WTC11 (cell line): ENCODE measurements around the gene ARHGAP15. TPM values are rescaled to one million over a fixed set of nuclear protein-coding genes. Genes with fewer than 3 reads are reported as not detected.

Experiments used
- ATAC-seq: fragments of 200-7000 bp; cut with Tn5 transposase; 2 replicates; pipeline ENCODE4 v1.10.0; 2021; ENCODE audit warnings: mild to moderate bottlenecking, moderate library complexity
- CTCF ChIA-PET: fragments of 300-600 bp; sonication (Branson Sonifier 250); formaldehyde crosslinking; loops from one replicate; lab custom pipeline; 2021; ENCODE audit warnings: antibody characterized with exemption; lab: Charles Lee
- POLR2A ChIA-PET: fragments of 350-600 bp; sonication (Branson Sonifier 250); formaldehyde crosslinking; loops from one replicate; lab custom pipeline; 2021; ENCODE audit warnings: antibody characterized with exemption; lab: Charles Lee
- DNase-seq: peaks from one replicate; pipeline ENCODE4 v3.0.0; 2021; ENCODE audit warnings: low spot score
- H3K27ac Mint-ChIP-seq: 2 replicates; pipeline ENCODE4 v1.8.0; 2021; ENCODE audit warnings: mixed read lengths
- H3K27me3 Mint-ChIP-seq: 2 replicates; pipeline ENCODE4 v1.8.0; 2021; ENCODE audit warnings: low read depth, mild to moderate bottlenecking, moderate library complexity, mixed read lengths
- H3K36me3 Mint-ChIP-seq: 2 replicates; pipeline ENCODE4 v1.8.0; 2021; ENCODE audit warnings: mixed read lengths
- H3K4me1 Mint-ChIP-seq: 2 replicates; pipeline ENCODE4 v1.8.0; 2022; ENCODE audit warnings: mixed read lengths
- H3K4me3 Mint-ChIP-seq: 2 replicates; pipeline ENCODE4 v1.8.0; 2021; ENCODE audit warnings: mild to moderate bottlenecking, moderate library complexity, mixed read lengths
- H3K9me3 Mint-ChIP-seq: 2 replicates; pipeline ENCODE4 v1.8.0; 2021; ENCODE audit warnings: mixed read lengths
- AR ChIP-seq: fragments of 250-450 bp; sonication (Bioruptor Pico); IDR thresholded peaks from 2 replicates; pipeline ENCODE4 v1.9.0; 2021; ENCODE audit warnings: mild to moderate bottlenecking
- ARID4B ChIP-seq: sonication (generic); formaldehyde crosslinking; IDR thresholded peaks from 2 replicates; pipeline ENCODE4 v1.8.0; 2023; ENCODE audit warnings: missing genetic modification reagents, mild to moderate bottlenecking, borderline replicate concordance
- ATF1 ChIP-seq: sonication (generic); formaldehyde crosslinking; IDR thresholded peaks from 2 replicates; pipeline ENCODE4 v1.8.1; 2023; ENCODE audit warnings: mild to moderate bottlenecking, moderate library complexity, missing genetic modification reagents
- ATF2 ChIP-seq: sonication (generic); formaldehyde crosslinking; IDR thresholded peaks from 2 replicates; pipeline ENCODE4 v1.8.1; 2022; ENCODE audit warnings: low read depth, missing genetic modification reagents, borderline replicate concordance
- ELF4 ChIP-seq: sonication (generic); formaldehyde crosslinking; IDR thresholded peaks from 2 replicates; pipeline ENCODE4 v1.8.1; 2022; ENCODE audit warnings: low read depth, mild to moderate bottlenecking, moderate library complexity, missing genetic modification reagents
- ESRRA ChIP-seq: sonication (generic); formaldehyde crosslinking; IDR thresholded peaks from 2 replicates; pipeline ENCODE4 v1.8.1; 2022; ENCODE audit warnings: mild to moderate bottlenecking, missing genetic modification reagents, borderline replicate concordance
- FOXJ3 ChIP-seq: sonication (generic); formaldehyde crosslinking; IDR thresholded peaks from 2 replicates; pipeline ENCODE4 v1.9.0; 2021; ENCODE audit warnings: missing genetic modification reagents, mild to moderate bottlenecking, borderline replicate concordance
- FOXK1 ChIP-seq: sonication (generic); formaldehyde crosslinking; IDR thresholded peaks from 2 replicates; pipeline ENCODE4 v1.8.0; 2022; ENCODE audit warnings: mild to moderate bottlenecking, moderate library complexity, missing genetic modification reagents
- FOXP1 ChIP-seq: sonication (generic); formaldehyde crosslinking; IDR thresholded peaks from 2 replicates; pipeline ENCODE4 v1.8.0; 2022; ENCODE audit warnings: missing genetic modification reagents, mild to moderate bottlenecking, moderate library complexity, borderline replicate concordance
- HMGXB4 ChIP-seq: sonication (generic); formaldehyde crosslinking; IDR thresholded peaks from 2 replicates; pipeline ENCODE4 v1.8.1; 2023; ENCODE audit warnings: mild to moderate bottlenecking, moderate library complexity, missing genetic modification reagents
- JUN ChIP-seq: sonication (generic); formaldehyde crosslinking; IDR thresholded peaks from 2 replicates; pipeline ENCODE4 v1.8.0; 2023; ENCODE audit warnings: mild to moderate bottlenecking, missing genetic modification reagents
- NR2C2 ChIP-seq: sonication (generic); formaldehyde crosslinking; IDR thresholded peaks from 2 replicates; pipeline ENCODE4 v1.8.0; 2022; ENCODE audit warnings: mild to moderate bottlenecking, missing genetic modification reagents
- PRDM15 ChIP-seq: sonication (generic); formaldehyde crosslinking; IDR thresholded peaks from 2 replicates; pipeline ENCODE4 v1.8.0; 2022; ENCODE audit warnings: missing genetic modification reagents
- SMAD3 ChIP-seq: sonication (generic); formaldehyde crosslinking; IDR thresholded peaks from 2 replicates; pipeline ENCODE4 v1.8.0; 2022; ENCODE audit warnings: missing genetic modification reagents, mild to moderate bottlenecking, borderline replicate concordance
- ZNF281 ChIP-seq: sonication (generic); formaldehyde crosslinking; IDR thresholded peaks from 2 replicates; pipeline ENCODE4 v1.8.0; 2023; ENCODE audit warnings: mild to moderate bottlenecking, missing genetic modification reagents
- total RNA-seq: library from RNA; stranded (reverse); gene quantifications from 3 replicates; pipeline ENCODE4 v1.2.3, GENCODE V29; 2021
- TF ChIP-seq, protein P1 (sequence below): fragments of 250-450 bp; sonication (Bioruptor Pico); IDR thresholded peaks from 2 replicates; pipeline ENCODE4 v2.1.2; 2022; ENCODE audit warnings: mild to moderate bottlenecking, moderate library complexity

ARHGAP15 gene
- total RNA-seq, 1 experiment from 2014 or later, result 0.28 TPM

DNA sequence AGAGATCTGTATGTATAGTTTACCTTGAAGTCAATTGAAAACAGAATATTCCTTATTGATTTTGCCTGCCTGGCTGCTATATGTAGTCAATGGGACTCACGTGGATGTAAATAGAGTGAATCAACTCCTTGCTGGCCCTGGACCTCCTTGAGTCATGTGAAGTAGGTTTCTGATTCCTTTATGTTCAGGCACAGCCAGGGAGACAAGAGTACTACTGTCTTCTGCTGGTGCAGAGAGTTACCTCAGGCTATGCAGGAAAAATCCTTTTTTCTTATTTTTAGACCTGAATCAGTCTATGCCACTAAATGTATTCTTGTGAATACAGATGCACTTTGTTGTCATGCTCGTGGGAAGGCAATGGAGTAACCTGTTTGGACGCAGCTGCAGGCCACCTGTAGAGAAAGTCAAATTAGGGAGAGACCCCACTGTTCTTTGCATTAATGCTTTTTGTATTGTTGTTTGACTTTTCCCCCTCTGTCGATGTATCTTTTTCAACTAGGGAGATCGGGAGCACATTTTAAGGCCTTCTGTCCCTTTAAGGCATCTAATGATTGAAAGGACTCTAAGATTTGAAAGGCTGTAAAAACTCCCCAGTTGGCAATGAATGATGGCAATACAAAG is 473.9 kb downstream of the ARHGAP15 start:
- Mint-ChIP-seq H3K36me3 (no peaks in the 10 kb centered on the region), H3K27me3 (peaks cover 3% of the 10 kb centered on the region), H3K9me3 (no peaks in the 10 kb centered on the region), H3K27ac (peak overlapping the region; percentile 42; the same call in 1 of the 2 replicates), H3K4me3 (no peak overlapping the region), H3K4me1 (peaks cover 48% of the 10 kb centered on the region)
- CTCF ChIA-PET, result no interaction called here
- ATAC-seq (peak; percentile 55), DNase-seq (no peak)
- POLR2A ChIA-PET, result no interaction called here
- TF ChIP-seq ESRRA, result no peak
- no peak for TF ChIP-seq FOXK1 (CRISPR knock-in tag)
- TF ChIP-seq AR, result no peak
- TF ChIP-seq ELF4 (CRISPR knock-in tag), result no peak
- no peak for TF ChIP-seq HMGXB4 (CRISPR knock-in tag)
- TF ChIP-seq ARID4B, result no peak
- TF ChIP-seq SMAD3 (CRISPR knock-in tag), result no peak
- TF ChIP-seq FOXP1, result no peak
- no peak for TF ChIP-seq ATF2 (CRISPR knock-in tag)
- TF ChIP-seq FOXJ3, result no peak
- no peak for TF ChIP-seq JUN (CRISPR knock-in tag)
- TF ChIP-seq ZNF281 (CRISPR knock-in tag), result no peak
- no peak for TF ChIP-seq PRDM15 (CRISPR knock-in tag)
- TF ChIP-seq NR2C2, result no peak
- no peak for TF ChIP-seq ATF1
- TF ChIP-seq, protein P1, sequence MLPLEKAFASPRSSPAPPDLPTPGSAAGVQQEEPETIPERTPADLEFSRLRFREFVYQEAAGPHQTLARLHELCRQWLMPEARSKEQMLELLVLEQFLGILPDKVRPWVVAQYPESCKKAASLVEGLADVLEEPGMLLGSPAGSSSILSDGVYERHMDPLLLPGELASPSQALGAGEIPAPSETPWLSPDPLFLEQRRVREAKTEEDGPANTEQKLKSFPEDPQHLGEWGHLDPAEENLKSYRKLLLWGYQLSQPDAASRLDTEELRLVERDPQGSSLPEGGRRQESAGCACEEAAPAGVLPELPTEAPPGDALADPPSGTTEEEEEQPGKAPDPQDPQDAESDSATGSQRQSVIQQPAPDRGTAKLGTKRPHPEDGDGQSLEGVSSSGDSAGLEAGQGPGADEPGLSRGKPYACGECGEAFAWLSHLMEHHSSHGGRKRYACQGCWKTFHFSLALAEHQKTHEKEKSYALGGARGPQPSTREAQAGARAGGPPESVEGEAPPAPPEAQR (CRISPR knock-in tag), result no peak
